GM21619 (cell line): ENCODE measurements around the gene ARFIP1.
A peak's percentile ranks its signal among the peaks of the same experiment; 100 is the strongest.

Source experiments
- ATAC-seq: cut with Tn5 transposase; IDR thresholded peaks from one replicate; pipeline ENCODE4 v1.9.1; 2021; ENCODE audit not compliant: unreplicated experiment

The ARFIP1 gene

DNA sequence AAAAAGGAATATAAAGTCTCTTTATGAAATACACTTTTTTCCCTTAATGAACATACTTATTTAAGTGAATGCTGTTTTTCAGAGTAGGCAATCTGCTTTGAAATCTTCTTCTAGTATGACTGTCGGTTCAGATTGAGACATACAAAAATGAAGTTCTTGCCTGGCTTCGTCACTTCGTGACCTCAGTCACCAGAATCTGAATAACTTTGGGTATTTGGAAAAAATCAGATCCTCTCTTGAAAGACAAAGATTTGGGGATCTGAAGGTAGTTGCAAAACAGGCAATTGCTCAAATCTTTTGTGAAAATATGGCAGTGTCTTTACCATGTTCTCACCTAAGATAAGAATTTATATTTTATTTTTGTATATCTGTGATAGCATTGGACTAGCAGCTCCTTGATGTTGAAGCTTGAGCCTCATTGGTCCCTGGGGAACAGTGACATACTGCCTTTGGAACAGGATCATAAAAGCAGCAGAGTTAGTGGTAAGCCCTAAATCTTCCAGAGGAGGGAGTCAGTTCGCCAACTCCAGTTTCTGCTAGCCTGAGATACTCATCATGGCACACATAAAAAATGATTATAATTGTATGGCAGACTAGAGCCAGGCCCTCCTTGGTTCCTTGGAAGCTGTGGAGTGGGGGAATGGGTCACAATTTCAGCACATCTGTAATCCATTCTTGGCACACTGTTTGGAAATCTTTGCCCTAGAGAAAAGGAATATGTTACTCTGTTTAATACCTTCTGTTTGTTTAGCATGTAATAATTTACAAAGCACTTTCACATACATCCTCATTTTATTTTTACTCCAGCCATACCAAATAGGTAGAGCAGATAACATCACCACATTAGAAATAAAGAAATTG, 5.0 kb downstream of the ARFIP1 start:
- no peak for ATAC-seq

DNA sequence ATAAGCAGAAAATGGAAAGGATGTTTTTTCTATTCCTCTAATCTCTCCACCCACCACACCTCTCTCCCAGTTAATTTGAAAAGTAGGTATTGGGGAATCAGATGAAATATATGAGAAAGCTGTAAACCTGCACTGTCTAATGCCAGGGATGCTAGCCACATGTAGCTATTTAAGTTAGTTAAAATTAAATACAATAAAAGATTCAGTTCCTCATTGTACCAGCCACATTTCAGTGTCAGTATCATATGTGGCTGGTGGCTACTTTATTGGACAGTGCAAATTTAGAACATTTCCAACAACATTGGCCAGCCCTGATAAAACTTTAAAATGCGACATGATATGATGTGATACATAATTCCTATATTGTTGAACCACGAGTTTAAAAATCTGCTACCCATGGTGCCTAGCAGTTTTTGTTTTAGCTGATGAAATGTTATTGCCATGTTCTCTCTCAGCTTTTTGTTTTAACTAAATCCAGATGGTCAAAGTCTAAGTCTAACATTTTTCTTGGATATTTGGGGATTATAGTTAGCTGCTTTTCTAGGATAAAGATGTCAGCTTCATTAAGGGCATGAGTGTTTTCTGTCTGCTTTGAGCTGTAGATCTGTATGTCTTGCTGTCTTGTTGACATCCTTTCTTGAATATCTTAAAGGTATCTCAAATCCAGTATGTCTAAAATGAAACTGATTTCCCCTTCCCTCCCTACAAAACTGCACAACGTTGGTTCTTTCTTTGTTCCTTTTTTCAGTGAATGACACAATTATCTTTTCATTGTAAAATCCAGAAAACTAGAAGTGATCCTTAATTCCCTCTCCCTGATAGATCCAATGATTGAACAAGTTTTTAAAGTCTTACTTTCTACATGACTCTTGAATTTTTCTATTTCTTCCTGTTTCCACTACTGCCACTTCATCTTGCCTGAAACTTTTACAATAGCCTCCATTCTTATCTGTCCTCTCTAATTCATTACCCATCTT, 6.2 kb downstream of the ARFIP1 start:
- peak; percentile 50 for ATAC-seq

DNA sequence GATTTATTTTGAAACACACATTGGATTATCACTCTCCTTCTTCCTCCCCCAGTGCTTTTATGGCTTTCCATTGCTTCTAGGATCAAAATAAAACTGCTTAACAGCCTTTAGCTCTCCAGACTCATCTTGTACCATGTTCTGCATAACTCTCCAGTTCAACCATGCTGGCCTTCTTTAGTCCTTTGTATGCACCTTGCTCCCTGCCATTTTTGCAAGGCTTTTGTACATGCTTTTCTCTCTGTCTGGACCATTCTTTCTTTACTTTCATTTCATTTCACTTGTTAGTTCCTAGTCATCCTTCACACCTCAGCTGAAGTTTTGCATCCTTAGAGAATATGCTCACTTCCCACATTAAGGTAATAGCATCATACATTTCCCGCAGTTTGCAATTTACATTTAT, 6.9 kb downstream of the ARFIP1 start:
- ATAC-seq, result no peak

DNA sequence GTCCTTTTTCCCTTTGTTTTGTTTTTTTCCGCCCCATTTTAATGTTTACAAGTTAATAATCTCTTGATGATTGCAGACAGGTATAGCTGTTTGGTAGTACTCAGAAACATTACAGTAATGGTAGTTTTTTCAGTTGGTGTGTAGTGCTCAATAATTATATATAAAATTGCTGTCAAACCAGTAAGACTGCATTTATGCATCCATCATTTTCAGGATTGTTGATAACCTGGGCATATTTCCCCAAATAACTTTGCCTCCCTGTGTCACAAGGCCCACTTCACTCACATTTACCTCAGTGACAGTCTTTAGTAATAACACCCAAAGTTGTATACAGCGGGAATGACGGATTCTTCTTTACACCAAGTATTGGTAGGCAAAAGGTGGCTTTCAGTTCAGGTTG, 16.1 kb downstream of the ARFIP1 start:
- ATAC-seq, result no peak

DNA sequence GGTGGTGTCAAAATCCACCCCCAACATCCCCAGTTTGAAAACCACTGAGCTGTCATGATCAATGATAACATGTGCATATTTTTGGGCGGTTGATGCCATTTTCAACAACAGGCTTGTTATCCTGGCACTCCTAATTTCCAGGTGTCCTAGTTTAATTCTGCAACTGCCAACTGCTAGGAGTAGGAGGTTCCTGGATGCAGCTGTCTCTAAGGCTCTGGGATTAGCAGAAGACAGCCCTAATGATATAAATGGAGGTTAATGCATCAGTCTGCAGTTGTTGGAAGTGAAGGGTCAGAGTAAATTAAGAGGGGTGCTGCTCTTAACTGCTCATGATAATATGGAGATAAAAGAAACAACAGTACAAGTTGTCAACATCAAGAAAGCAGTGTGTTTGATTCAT, 23.8 kb downstream of the ARFIP1 start:
- ATAC-seq, result no peak

DNA sequence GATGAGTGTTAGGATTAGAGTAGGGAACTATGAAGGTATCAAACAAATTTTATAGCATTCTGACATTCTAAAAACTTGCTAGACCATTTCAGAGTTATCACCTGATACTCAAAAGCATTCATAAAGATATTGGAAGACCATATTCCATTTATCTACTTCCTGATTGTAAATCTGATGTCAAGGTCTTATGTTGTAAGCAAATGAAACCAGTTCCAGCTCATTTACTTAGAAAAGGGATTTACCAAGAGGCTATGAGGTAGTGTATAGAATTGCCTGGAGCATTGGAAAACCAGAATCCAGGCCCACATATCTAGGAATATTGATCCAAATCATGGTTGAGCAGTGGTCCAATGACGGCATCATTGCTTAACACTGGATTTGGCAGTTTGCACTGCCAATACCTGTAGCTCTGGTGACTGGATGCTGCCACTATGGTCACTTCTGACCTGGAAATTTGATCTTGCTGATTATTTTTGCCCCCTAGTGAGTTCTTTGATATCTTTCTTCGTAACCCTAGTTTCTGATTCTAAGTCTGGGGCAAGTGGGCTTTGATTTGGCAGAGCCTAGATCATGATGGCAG, 25.4 kb downstream of the ARFIP1 start:
- no peak for ATAC-seq

DNA sequence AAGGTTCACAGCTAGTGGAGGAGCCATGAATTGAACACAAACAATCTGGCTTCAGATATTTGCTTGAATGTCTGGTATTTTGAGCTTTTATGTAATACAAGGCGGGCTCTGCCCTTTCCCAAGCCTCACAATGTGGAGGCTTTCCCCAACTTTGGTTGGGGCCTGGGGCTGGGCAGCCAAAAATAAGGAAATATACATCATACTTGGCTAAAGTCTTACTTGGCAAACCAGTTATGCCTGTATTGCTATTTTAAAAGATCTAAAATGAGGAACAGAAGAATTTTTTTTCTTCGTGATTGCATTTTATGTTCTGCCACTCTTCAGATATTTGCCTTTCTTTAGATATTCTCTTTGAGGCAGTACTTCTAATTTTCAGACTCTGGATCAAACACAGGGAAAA, 26.1 kb downstream of the ARFIP1 start:
- no peak for ATAC-seq

DNA sequence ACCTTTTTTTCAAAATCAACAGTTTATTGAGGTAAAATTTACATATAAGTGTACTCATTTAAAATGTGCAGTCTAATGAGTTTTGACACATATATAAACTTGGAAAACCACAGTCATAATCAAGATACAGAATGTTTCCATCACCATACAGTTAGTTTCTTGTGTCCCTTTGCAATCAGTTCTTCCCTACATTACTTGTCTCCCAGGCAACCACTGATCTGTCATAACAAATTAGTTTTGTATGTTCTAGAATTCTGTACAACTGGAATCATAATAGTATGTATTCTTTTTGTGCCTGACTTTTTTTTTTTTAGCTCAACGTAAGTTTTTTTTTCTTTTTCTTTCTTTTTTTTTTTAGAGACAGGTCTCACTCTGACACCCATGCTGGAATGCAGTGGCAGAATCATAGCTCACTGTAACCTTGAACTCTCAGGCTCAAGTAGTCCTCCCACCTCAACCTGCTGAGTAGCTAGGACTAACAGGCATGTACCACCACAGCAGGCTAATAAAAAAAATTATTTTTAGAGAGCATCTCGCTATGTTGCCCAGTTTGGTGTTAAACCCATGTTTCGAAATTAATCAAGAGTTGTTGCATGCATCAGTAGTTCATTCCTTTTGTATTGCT, 26.9 kb downstream of the ARFIP1 start:
- no peak for ATAC-seq

DNA sequence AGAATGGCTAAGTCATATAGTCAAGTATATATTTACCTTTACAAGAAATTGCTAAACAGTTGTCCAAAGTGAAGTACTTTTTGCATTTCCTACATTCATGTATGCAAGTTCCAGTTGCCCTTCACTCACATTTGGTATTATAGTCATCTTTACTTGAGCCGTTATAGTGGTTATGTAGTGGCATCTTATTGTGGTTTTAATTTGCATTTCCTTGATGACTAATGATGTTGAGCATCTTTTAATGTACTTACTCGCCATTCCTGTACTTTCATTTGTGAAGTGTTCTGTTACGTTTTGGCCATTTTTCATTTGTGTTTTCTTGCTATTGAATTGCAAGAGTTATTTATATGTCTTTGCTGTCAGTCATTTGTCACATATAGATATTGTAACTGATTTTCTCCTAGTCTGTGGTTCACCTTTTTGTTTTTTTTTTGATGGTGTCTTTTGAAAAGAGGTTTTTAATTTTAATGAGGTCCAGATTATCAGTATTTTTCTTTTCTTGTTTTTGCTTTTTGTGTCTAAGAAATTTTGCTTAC, 27.6 kb downstream of the ARFIP1 start:
- no peak for ATAC-seq

DNA sequence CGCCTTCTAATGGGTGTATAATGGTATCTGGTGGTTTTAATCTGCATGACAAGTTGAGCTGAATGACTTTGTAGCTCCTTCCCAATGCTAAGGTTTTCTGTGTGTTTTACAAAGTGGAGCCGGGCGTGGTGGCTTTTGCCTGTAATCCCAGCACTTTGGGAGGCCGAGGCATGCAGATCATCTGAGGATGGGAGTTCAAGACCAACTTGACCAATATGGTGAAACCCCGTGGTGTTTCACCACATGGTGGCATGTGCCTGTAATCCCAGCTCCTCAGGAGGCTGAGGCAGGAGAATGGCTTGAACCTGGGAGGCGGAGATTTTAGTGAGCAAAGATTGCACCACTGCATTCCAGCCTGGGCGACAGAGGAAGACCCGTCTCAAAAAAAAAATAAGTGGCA, 28.9 kb downstream of the ARFIP1 start:
- no peak for ATAC-seq

DNA sequence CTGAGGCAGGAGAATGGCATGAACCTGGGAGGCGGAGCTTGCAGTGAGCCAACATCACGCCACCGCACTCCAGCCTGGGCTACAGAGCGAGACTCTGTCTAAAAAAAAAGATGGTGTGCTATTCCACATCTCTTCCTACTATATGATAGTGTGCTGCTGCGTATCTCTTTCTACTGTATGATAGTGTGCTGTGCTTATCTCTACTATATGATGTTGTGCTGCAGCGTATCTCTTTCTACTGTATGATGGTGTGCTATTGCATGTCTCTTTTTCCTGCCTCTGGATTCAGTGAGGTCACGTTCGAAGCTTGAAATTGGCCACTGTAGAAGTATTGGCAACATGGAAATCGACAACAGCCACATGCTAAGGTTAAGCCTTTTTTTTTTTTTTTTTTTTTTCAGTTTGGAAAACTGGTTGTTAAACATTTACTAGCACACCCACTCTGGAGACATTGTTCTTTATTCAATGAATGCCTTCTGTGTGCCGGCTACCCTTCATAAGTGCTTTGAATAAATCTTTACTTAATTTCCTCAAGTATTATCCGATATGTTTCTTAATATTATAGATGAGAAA, 31.0 kb downstream of the ARFIP1 start:
- no peak for ATAC-seq

DNA sequence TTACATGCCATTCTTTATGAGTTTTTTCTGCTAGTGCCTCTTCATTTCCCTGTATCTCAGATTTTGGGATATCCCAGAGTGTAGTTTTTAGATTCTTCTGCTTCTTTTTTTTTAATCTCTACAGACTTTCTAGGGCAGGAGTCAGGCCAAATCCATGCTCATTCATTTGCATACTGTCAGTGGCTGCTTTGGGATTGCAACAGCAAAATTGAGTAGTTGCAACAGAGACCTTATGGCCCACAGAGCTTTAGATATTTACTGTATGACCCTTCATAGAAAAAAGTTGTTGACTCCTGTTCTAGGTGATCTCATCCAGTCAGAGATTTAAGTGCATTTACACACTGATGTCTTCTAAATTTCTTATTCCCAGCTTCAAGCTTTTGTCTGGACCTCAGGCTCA, 35.3 kb downstream of the ARFIP1 start:
- no peak for ATAC-seq

DNA sequence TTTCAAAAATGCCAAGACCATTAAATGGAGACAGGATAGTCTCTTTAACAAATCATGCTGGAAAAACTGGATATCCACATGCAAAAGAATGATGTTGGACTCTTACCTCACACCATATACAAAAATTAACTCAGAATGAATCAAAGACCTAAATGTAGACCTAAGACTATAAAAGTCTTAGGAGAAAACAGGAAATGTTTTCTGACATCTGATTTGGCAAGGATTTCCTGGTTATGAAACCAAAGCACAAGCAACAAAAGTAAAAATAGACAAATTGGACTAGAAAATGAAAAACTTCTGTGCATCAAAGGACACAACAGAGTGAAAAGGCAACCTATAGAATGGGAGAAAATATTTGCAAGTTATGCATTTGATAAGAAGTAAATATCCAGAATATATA, 37.6 kb downstream of the ARFIP1 start:
- ATAC-seq, result no peak

DNA sequence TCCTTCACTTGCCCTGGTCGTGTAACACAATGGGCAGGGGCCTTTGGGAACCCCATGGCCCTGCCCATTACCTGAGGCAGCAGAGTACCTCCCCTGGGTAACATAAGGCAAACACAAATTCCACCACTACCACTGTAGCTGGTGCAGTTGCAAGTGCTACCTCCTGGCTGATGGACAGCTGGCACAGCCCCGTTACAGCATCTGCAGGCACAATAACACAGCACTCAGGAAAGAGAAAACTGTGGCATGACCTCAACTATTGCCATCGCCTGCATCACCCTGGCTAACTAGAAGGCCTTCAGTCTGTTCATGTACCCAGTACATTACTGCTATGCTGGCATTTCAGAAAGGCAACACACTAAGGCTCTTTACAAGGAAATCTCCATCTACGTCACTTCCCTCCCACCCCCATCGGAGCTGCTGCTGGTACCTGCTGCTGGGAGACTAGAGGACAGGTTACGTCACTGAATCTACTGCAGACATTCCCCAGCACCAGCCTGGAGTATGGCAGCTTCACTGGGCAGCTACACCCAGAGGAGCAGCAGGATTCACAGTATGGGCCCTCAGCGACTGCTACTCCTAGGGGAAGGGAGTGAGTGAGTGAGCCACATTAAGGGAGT, 39.4 kb downstream of the ARFIP1 start:
- ATAC-seq, result no peak

DNA sequence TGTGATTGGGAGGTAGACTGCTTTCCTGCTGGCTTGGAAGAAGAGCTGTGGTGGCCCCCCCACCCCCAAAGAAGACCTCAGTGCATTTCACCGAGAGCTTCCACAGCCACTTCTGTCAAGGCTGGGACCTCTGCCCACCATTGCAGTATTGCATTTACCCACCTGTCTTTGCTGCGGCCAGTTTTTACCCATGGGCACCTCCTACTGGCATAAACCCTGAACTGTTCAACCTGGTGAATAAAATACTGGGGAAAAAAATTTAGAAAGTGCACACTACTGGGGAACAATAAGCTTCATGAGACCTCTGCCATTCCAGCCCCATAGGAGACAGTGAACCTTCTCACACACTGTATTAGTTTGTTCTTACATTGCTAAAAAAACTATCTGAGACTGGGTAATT, 40.3 kb downstream of the ARFIP1 start:
- no peak for ATAC-seq

DNA sequence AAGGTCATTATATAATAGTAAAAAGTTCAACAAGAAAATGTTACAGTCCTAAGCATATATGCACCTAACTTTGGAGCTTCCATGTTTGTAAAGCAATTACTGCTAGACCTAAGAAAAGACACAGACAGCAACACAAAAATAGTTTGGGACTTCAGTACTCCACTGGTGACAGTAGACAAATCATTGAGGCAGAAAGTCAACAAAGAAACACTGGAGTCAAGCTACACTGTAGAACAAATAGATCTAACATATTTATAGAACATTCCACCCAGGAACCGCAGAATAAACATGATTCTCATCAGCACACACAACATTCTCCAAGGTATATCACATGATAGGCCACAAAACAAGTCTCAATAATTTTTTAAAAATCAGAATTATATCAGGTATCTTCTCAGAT, 42.6 kb downstream of the ARFIP1 start:
- no peak for ATAC-seq

DNA sequence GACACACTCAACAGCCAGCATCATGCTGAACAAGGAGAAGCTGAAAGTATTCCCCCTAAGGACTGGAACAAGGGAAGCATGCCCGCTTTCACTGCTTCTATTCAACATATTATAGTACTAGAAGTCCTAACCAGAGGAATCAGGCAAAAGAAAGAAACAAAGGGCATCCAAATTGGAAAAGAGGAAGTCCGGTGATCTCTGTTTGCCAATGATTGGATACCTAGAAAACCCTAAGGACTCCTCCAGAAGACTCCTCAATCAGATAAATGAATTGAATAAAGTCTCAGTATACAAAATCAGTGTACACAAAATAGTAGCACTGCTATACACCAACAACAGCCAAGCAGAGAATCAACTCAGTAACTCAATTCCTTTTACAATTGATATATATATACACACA, 44.8 kb downstream of the ARFIP1 start:
- ATAC-seq, result no peak

DNA sequence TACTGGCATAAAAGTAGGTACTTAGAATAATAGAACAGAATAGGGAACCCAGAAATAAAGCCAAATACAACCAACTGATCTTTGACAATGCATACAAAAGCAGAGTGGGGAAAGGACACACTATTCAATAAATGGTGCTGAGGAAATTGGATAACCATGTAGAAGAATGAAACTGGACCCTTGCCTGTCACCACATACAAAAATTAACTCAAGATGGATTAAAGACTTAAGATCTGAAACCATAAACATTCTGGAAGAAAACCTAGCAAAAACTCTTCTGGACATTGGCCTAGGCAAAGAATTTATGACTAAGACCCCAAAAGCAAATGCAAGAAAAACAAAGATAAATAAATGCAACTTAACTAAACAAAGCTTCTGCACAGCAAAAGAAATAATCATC, 45.6 kb downstream of the ARFIP1 start:
- ATAC-seq, result no peak

DNA sequence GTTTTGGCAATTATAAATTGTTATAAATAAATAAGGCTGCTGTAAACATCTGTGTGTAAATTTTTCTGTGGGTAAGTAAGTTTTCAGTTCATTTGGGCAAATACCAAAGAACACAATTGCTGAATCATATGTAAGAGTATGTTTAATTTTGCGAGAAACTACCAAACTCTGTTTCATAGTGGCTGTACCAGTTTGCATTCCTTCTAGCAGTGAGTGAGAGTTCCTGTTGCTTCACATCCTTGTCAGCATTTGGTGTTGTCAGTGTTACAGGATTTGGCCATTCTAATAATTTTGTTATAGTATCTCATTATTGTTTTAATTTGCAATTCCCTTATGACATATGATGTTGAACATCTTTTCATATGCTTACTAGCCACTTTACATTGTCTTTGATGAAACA, 48.4 kb downstream of the ARFIP1 start:
- no peak for ATAC-seq

DNA sequence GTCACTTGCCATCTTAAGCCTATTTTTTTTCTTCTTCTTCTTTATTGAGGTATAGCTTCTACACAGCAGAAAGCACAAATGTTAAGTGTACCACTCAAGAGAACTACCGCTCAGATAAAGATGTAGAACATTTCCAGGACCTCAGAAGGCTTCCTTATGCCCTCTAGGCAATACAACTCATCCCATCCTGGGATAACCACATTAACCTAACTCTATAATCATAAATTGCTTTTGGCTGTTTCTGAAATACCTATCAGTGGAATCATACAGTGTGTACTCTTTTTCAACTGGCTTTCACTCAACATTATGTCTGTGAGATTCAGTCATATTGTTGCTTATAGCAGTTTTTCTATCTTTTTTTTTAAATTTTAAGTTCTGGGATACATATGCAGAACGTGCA, 51.7 kb downstream of the ARFIP1 start:
- no peak for ATAC-seq
